IPS DF 4.7 (cell line): Measurements from ENCODE around the gene JPH4.

Source experiments
- DNase-seq: peaks from one replicate; pipeline ENCODE4 v3.0.0-alpha.2; 2013; ENCODE audit warnings: low spot score; ENCODE audit errors: extremely low read depth

Gene JPH4

DNA sequence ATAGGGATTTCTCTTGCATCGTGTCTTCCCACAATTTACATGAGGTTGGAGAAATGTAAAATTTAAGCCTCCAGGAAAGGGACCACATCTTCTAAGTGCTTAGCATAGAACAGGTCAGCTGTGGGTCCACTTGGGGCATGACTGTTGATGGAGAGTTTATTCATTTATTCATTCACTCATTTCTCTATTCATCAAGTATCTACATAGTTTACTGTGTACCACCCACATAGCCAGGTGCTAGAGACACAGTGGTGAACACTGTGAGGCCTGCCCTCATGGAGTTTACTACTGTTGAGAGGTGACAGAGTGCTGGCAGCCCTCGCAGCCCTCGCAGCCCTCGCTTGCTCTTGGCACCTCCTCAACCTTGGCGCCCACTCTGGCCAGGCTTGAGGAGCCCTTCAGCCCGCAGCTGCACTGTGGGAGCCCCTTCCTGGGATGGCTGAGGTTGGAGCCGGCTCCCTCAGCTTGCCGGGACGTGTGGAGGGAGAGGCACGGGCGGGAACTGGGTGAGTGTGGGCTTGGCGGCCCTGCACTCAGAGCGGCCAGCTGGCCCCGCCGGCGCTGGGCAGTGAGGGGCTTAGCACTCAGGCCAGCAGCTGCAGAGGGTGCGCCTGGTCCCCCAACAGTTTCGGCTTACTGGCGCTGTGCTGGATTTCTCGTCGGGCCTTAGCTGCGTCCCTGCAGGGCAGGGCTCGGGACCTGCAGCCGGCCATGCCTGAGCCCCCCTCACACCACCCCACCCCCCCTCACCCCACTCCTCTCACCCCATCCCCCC, 1.7 kb upstream of the JPH4 start:
- DNase-seq, result no peak

DNA sequence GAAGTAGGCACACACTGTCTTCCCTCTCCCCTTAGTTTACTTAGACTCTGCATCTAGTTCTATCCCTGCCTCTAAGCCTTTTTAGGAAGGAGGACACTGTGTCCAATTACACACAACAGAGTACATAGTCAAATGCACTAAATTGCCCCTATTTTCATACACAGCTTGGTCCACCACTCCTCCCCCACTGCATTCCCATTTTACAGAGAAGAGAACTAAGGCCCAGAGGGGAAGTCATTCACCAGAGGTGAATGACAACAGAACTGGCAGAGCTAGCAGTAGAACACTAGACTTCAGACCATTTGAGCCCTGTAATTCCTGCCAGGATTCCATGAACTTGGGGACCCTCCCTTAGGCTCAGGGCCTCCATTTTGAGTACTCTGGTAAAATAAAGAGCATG, 1.1 kb upstream of the JPH4 start:
- DNase-seq, result no peak

DNA sequence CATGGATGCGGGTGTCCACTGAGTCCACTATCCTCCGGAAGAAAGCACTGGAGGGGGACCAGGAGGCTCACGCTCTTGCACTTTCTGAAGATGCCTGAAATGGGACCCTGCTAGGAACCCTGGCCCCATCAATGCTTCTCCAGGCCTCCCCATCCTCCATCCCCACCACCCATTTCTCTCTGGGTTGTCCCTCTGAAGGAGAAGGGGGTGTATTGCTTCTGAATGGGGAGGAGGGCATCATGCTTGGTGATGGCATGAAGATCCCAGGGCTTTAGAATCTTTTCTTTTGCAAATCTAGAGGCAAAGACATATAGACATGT, 681 bp upstream of the JPH4 start:
- no peak for DNase-seq

DNA sequence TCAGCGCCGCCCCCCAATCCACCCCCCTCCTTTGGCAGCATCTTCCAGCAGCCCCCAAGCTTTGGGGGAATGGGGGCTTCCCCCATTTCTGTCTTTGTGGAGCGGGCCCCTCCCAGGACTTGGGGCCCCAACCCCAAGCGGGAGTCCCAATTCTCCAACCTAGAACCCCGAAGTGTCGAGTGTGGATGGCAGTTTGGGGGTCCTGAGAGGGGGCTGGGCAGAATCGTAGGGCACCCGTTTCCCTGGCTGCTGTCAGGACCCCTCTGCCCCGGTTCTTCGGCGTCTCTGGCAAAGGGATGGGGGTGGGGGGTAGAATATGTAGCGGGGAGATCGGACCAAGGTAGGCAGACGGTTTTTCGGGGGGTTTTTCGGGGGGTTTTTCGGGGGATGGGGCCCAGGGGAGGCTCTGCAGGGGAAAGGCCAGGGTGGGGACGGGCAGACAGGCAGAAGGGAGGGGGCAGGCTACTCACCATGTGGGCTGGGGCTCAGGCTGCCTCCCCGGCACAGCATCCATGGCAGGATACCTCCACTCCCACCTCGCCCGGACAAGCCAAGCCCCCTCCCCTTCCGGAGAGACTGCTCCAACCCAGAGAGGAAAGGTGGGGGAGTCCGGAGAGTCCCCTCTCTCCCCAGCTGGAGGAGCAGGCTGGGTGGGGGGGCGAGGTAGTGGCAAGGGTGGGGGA, 739 bp downstream of the JPH4 start:
- DNase-seq, result no peak

DNA sequence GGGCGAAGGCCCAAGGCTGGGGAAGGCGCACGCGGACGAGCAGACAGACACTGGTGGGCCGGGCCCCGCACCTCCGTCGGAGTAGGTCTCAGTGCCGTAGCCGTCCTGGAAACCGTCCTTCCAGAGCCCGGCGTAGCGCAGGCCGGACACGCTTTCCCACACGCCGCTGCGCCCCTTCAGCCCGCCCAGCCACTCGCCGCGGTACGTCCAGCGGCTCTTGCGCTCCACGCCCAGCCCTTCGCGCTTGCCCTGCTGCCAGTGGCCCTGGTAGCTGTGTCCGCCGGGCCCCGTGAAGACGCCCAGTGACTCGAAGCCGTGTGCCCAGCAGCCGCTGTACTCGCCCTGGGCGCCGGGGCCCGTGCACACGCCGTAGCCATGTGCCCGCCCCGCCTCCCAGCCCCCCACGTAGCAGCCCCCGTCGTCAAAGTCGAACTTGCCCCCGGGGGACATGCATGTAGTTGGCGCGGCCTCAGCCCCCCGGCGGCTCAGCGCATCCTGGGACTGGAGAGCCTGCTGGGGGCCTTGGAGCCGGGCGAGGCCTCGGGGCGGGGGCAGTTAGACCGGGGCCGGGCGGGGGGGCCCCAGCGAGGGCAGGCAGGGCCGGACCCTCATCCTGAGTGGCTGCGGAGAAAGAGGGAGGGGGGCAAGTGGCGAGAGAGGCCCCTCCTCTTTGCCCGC, 1.4 kb downstream of the JPH4 start:
- no peak for DNase-seq

DNA sequence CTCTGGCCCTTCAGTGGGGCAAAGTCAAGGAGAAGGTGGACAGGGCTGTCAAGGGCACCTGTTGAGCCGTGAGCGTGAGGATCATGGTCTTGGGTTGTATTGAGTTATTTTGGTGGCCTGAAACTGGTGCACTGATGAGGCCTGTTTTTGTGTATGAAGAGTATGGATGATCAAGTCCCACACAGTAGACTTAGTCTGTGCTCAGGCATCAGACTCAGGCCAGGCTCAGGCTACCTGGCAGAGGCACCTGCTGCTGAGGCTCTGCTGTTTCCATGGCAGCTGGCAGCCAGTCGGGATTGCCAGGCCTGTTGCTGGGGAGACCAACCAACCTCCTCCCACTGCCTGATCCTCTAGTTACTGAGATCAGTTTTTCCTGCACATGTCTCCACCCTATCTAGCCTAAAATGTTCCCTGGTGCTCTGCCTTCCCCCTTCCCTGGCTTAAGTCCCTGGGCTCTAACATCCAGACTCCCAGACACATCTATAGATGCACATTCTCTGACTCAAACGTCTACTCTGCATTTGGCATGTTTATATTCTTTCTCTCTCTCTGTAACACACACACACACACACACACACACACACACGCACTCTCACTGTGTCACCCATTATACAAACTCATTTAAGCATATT, 5.1 kb downstream of the JPH4 start:
- no peak for DNase-seq

DNA sequence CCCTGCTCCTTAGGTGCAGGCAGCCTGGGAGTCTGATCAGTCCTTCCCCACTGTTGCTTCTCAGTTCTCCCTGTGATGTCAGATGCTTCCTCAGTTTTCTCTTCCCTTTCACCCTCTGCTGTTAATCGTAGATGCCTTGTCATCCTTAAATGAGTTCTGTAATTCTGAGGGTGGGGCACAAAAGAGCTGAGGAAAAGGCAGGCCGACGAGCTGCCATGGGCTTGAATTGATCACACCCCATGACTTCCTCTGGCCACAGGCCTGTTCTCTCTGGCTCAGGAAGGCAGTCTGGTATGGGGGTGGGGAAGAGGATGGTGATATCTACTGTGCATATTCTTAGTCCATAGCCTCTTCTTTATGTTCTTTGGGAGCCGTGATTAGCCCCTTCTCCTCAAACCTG, 5.8 kb downstream of the JPH4 start:
- DNase-seq, result no peak

DNA sequence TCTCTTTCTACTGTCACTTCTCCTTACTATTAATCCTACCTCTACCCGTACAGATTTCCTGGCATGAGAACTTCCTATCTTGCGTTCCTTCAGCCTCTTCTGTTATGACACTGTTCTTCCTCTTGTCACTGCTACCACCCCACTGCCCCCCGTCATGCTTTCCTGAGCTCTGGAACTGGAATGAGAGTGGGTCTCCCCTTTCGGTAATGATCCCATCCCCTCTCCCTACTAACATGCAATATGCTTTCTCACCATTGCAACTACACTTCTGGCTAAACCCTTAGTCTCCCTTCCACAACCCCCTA, 6.1 kb downstream of the JPH4 start:
- no peak for DNase-seq

DNA sequence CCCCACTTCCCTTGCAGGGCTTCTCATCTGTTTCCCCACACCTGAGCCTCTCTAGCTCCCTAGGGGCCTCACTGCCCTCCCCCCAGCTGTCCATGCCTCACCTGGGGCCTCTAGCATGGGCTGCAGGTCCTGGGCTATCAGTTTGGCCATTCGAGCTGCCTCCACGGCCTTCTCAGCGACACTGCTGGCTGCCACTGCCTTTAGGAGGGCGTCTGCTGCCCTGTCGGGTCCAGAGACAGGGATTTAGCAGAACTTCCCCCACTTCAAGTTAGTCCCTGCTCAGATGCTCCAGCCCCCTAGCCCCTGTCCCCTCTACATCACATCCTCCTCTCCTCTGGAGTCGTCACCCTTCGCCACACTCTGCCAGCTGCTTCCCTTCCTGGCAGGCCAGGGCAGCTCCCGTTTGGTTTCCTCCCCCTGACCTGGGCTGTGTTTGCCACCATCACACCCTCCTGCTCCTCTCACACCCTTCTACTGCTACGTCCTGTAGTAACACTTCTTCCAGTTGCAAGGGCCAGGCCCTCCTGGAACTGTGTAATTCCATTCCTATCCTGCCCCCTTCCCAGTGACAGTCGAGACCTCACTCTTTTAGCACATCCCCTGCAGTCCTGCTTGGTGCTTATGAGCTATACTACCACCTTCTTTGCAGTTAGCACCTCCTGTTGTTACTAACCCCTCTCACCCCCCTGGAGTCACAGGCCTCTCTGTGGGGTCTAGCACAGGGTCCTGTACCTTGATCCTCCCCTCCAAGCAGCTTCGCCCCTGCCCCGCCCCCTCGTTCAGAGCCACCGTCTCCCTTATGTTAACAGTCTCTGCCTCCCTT, 6.7 kb downstream of the JPH4 start:
- DNase-seq, result no peak

DNA sequence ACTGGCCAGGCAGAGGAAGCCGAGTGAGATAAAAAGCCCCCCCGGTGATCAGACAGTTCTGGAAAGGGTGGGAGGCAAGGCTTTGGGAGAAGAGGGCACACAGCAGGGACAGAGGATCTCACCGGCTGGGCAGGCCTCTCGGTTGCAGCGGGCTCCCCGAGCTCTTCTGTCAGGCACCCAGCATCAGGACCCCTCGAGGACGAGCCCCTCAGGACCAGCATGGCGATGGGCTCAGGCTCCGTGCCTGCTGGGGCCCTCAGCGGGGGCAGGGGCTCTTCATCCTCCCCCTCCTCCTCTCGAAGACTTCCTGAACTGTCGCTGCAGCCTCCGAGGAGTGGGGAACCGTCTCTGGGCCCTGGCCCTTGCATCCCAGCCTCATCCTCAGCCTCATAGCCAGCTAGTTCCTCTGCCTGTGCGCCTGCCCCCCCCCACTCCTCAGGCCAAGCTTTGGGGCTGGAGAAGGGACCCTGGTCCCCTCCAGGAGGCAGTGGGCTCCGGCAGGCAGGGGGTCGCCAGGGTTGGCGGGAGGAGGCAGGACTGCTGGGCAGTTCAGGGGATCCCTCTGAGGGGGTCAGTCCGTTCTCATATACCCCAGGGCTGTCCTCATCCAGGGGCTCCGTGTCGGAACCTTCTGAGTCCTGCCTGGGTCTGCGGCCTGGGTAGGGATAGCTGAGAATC, 7.6 kb downstream of the JPH4 start:
- DNase-seq, result no peak

DNA sequence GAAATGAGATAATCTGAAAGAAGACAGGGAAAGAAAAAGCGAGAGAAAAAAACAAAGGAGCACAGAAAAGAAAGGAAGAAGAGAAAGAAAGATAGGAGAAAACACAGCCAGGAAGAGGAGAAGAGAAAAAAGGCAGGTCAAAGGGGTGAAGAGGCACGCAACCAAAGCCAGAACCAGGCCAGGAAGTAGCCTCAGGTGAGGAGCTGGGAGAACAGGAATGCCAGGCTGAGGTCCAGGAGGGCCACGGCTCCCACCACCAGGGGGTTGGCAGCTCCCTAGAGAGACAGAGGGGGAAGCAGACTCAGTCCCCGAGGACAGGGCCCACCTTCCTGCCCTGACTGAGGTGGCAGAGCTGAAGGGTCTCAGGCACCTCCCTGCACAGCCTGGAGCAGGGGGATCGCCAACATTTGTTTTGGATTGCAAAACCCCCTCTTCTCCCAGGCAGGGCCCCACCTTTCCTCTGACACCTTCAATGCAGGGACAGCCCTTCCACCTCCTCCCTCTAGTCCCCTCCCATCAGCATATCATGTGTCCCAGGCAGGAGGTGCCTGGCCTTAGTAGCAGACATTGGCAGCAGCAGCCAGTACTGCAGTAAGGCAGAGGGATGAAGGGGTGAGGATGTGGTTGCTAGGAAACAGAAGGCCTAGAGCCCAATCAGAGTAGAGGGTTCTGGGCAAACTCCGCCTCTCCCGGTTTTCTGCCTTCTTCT, 9.0 kb downstream of the JPH4 start:
- DNase-seq, result no peak

DNA sequence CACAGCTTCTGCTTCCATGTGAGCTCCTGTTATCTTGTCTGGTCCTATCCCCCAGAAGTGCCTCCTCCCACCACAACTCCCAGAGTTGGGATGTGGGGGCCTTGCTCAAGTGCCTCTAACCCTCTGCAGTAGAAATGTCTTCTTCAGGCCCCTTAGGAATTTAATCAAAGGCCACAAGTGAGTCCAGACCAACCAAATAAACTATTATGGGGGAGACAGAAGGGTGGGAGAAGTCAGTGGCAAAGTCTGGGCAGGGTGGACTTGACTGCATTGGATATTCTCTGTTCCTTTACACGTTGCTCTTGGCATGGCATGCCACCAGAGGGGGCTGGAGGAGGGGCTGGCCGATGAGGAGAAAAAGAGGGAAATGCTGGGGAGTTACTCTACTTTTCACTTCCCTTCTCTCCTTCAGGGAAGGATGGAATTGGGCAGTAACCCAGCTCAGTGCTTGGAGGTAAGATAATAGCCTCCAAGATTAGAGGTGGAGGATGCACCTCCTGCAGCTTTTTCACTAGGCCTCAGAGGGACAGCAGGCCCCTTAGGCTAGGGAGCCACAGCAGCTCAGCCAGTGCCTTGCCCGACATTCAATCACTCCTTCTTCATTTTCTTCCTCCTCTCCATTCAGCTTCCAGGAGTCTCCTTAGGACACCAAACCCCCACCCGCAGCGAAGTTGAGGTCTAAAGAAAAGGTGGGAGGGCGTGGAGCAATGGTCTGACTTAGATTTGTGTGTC, 9.8 kb downstream of the JPH4 start:
- DNase-seq, result no peak

DNA sequence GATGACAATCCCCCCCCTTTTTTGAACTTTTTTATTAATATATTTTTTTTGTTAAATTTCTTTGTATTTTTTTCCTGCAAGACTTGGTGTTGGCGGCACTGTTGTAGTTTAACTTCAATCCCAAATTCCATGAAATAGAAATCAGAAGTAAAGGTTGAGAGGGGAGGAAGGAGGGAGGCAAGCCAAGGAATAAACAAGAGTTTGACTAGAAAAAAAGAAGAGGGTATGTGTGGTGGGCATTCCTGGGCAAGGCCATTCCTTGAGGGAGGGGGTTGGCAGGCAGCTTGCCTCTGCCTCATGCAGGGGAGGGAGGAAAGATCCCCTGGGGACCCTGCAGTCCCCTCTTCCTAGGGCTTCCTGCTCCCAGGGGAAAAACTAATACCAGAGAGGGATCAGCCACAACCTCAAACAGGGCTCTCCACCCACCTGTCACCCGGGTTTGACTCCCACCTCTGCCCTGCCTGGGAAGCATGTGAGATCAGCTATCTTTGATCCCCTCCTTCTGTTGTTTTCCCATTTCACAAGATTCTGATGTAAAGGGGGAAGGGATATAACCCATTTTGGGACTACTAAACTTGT, 10.5 kb downstream of the JPH4 start:
- no peak for DNase-seq

DNA sequence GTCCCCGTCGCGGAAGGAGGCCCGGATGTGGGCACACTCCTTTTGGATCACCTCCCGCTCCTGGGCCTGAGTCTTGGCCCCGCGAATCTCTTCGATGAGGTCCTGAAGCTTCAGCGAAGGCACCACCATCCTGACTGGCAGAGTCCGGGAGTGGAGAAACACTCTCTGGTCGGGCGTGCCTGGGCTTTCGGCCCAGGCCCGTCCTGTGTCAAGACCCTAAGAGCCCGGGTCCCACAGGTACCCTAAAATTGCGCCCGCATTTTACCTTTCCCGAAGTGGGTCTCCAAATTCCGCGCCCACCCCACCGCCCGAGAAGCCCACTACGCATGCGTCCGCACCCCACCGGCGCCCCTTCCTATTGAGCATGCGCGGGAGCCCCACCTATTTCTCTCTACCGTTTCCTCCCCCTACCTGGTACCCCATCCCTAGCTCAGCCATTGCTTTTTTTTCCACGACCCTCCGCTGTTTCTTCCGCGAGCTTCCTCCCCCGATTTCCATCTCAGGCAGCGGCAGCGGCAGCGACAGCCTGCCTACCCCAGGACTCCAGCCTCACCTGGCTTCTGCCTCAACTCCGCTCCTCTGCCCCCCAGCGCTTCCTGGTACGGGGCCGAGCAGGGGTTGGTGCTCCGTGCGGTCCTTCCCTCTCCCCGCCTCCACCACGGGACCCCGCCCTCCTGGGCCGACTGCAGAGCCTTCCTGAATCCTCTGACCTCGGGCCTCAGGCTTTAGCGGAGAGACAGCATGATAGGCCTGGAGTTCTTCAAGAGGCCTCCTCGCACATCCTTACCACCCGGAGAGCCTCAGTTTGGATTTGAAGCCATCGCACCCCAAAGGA, 11.2 kb downstream of the JPH4 start, which contains the start of gene AP1G2:
TSS of gene AP1G2 (minus strand) at position 606 of the 835 bp plus-strand sequence. CDS start at position 129, 477 bp downstream.
- DNase-seq, result no peak

DNA sequence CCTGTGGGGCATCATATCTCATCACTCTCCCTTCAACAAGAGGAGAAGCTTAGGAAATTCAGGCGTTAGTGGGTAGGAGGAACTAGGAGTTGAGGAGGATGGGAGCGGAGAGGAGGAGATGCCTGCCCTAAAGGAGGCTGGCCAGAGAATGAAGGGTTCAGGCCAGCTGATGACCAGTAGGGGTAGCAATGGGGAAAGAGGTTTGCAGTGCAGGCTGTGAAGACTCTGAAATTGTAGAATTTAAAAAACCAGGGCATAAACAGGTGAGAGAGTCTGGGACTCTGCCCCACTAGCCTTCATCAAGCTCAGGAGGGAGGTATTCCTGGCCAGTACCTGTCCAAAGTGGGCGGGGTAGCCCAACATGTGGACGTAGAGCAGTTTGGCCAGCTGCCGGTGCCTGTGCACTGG, 11.8 kb downstream of the JPH4 start:
- no peak for DNase-seq

DNA sequence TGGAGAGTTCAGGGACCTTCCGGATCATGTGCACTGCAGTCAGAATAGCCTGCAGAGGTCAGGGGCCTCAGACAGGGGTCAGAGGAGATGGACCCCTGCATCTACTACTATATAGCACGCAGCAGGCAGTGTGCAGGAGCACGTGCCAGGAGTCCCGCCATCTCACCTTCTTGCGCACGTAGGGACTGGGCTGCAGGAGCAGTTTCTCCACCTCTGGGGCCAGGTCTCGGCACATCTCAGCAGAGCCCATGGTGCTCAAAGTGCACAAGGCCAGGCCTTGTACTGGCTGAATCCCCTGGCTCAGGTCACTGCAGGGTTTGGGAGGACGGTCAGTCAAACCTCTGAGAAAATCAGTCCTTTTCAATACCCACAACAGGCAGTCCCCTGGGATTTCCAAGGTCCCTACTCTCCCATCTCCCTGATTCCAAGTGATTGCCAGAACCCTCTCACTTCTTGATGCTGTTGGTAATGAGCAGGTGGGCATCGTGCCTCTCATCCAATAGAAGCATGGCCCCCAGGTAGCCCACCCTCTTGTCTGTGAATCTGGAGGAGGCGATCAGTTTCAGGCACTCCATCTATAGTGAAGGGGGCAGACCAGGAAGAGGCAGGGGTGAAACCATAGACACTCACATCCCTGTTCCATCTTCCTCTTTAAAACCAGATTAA, 12.3 kb downstream of the JPH4 start:
- DNase-seq, result no peak

DNA sequence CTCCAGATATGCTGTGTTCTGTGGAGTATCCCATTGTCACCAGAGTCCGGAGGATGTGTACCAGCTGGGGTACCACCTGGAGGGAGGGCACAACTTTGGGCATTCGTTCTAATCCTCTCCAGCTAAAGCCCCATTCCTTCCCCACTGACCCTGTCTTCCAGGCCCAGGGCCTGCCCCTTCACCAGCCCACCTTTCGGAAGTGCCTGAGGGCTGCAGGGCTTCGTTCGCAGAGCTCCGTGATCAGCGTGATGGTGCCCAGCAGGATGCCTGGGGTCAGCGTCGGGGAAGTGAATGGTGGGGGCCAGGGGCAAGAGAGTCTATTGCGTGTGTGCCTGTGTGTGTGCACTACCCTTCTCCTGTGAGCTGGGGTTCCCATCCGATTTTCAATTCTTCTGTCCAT, 13.0 kb downstream of the JPH4 start:
- no peak for DNase-seq

DNA sequence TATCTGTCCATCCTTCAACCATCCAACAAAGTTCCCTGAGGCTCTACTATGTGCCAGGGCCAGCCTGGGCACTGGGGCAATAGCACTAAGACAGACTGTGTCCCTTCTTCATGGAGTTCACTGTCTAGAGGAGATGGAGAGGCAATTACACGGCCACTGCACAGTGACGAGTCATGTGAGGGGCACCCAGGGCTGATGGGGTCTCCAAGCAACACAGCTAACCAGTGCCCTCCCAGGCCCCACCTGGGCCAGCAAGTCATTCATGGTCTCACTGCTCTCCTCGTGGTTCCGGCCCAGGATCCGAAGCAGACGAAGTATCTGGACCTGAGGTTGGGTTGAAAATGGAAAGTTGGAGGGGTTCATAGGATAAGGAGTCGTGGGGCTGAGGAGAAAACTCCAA, 13.7 kb downstream of the JPH4 start:
- no peak for DNase-seq
